HG03280 (cell line): ENCODE measurements around the gene KIF6.

ENCODE experiments used
- ATAC-seq: cut with Tn5 transposase; IDR thresholded peaks from one replicate; pipeline ENCODE4 v1.9.1; 2021; ENCODE audit warnings: mild to moderate bottlenecking, moderate library complexity; ENCODE audit not compliant: unreplicated experiment

The KIF6 gene

DNA sequence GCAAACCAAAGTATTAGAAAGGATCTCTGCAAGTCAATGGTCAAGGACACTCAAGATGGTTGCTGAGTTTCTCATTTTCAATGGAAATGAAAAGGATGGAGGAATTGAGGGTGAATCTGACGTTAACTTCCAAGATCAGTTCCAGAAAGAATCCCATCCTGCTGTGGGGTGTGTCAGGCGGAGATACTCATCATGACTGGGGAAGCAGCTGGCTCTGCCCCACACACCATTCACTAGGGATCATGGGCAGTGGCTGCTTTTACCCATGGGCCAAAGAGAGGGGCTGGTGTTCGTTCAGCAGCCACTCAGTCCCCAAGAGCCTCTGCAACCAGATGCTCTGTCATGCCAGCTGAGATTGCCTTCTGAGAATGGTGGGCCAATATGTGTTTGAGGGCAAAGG is 300.4 kb downstream of the KIF6 start:
- ATAC-seq, result no peak

DNA sequence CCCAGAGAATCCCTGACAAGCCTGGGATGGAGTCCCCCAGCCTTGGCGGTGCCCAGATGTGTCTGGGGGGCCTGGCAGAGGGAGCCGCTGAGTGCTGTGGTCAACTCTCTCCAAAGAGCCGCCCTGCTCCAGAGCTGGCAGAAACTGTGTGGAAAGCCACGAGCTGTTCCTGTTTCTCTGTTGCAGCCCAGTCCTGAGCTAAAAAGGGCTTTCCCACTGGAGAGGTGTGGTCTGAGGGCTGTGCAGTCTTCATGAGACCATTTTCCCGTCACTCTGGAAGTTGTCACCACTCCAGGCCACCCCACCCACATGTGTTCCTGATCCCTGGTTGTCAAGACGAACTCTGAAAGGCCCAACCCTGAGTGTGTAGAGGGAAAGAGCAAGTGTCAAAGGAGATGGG is 303.0 kb downstream of the KIF6 start:
- no peak for ATAC-seq

DNA sequence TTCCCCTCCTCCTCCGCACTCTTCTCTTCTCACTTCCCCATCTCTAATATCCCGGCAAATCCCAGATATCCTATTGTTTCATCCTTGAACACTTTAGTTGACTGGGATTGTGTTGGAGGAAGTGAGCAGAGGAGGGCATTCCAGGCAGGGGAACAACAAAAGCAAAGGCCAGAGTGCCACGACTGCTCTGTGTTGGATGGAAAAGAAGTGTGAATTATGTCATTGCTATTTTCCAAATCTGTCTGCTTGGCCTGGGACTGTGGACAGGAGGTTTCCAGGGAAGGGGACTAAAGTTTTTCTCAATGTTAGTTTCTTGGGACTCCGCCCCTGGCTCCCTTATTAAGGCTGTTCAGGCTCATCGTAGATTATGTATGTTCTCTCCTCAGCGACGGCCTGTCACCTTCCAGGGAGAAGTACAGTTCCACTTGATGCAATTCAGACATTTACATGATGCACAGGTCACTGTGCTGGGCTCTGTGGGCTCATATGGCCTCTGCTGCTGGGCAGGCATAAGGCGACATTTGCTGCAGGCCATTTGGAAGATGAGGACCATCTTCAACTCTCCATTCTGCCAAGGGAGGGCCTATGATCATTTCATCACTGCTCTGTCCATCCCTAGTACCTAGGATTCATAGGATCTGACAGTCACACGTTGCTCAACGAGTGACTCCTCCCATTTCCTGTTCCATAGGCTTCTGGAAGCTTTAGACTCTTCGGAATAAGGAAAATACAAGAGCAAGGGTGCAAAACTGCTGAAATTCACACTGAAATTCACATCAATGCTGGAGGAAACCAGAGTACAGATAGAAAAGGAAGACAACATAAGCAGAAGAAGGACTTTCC is 303.6 kb downstream of the KIF6 start:
- ATAC-seq, result no peak

DNA sequence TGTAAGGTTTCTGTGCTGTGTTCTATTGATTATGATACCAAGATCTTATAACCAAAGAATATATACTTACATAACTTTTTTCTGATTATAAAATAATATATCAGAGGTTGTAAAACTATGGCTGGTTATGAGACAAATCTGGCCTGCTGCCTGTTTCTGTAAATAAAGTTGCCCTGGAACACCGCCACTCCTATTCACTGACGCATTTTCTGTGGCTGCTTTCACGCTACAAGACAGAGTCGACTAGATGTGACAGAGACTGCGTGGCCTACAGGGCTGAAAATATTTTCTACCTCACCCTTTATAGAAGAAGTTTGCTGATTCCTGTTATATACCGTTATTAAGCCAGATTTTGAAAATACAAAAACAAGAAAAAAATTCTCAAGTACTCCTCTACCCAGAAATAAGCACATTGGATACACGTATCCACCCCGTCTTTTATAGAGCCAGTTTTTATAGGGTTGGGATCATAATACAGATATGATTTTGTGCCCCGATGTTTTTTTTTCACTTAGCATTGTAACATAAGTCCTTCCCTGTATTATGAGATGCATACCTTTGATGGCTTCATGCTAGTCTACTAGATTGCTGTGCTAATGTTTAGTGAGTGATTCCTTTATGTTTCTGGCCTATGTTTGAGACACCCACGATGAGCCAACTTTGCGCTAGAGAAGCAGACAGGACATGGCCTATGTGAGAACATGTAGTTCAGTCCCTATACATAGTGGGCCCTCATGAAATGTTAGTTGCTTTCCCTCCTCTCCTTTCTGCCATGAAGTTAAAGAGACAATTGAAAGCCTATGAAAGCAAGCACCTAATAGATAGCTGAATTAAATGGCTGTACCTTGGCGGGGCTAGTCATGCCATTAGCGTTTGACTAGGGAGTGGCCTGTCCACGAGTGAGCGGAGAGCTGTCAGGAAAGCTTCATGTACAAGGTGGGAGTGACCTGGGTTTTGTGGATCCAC is 304.6 kb downstream of the KIF6 start:
- ATAC-seq, result no peak

DNA sequence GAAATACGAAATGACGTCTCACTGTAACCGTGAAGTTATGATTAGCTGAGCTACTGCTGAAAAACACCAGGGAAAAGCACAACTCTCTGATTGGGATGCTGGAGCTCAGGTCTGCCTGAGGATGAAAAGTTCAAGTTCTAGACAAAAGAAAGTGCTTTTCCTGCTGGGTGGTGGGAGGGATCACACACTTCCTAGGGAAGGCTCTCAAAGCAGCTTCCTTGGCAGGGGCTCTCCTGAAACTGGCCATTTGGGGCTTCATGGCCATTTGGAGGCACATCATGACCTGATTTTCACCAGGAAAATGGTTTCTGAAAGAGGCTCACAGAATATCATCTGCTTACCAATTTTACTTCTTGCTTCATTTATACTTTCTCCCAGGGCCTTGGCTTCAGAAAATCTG is 305.6 kb downstream of the KIF6 start:
- ATAC-seq, result no peak

DNA sequence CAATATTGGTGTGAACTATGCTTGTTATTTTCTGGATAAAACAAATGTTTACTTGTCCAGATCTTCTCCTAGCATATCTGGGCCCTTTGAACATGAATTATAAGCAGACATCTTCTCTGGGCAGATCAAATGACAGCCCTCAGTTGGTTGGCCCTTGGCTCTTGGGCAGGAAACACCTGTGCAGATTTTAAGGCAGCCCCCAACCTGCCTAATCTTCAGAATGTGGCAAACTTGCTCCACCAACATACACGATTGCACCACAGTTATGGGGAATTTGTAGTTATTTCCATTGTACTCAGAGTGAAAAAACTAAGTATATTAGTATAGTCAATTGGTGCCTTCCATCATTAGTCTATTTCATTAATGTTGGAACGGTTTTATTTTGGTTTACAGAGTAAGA is 307.8 kb downstream of the KIF6 start:
- ATAC-seq, result no peak

DNA sequence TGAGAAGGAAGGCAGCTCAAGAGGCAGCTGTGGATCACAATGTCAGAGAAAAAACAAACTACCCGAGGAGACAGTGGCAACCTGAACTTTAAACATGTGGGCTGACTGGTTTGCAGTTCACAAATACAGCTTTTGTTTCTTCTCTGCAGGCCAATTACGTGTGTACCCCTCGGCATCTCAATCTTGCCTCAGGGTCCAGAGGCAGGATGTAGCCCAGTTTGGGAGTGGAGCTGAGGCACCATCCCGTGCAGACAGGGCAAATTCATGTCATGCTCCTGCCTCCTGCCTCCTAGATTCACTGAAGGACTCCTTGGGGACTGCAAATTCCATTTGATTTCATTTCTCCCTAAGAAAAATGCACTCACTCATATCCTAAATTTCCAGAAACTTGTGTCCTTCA is 308.5 kb downstream of the KIF6 start:
- no peak for ATAC-seq

DNA sequence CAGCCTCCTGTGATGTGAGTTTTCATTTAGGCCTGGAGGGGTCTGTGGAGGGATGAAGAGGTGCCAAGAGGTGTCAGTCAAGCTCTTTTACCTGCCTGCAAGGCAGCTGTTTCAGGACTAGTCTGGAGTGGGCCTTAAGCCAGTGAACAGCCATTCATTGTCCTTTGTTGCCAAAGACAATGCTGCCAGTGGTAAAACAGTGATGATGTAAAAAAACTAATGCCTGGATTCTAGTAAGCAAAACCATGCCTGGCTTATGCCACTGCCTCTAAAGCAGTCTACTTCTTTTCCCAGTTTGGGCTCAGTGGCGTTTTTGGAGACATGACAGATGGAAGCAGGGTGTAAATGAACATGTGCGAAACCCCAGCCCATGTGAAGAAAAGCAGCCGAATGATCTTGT is 309.2 kb downstream of the KIF6 start:
- ATAC-seq, result no peak

DNA sequence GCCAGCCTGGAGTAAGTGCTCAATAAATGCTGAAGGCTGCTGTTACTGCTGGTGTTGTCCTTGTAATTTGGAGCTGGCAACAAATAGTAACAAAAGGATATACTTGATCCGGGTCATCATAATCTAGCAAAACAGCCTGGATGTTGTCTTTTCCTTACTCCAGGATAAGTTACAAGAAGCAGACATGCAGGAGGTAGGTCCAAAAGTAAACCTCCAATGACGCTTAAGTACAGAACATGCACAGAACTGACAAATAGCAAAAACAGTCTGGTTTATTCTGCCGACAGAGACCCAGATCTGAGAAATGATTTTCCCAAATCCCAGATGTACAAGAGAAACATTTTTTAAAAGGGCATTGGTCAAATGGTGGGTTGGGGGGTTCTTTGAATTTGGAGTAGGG is 309.7 kb downstream of the KIF6 start:
- ATAC-seq, result no peak

DNA sequence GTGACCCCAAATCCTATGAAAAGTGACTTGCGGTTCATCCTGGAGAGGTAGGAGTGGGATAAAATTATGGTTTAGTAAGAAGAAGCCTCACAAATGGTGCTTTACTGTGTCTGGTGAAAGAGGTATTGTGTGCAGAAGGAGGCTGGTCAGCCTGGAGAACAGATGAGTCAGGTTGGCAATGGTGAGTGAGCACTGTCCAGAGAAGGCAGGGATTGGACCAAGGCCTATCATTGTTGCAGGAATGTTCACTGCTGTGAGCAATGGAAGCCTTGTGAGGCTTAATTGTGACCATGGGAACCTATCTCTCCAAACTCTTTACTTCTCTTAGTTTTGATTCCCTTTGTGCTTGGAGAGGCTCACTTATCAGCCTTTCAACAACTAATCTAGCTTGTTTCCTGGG is 313.7 kb downstream of the KIF6 start:
- ATAC-seq, result no peak

DNA sequence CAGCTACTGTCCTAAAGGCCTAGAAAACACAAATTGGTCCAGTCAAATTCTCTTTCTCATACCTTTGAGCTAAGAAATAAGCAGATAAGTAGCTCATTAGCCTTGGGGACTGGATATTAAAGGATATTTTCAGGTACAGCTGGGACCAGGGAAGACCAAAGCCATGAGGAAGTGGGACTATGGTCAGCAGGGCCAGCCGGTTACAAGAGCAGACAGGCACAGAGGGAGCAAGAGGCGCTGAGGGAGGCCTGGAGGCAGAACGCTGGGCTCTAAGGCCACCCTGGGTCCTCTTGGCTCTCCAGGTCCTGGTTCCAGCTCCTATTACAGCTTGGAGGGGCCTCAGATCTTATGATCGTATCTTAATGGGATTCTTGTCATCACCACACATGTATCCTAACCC is 314.2 kb downstream of the KIF6 start:
- ATAC-seq, result no peak

DNA sequence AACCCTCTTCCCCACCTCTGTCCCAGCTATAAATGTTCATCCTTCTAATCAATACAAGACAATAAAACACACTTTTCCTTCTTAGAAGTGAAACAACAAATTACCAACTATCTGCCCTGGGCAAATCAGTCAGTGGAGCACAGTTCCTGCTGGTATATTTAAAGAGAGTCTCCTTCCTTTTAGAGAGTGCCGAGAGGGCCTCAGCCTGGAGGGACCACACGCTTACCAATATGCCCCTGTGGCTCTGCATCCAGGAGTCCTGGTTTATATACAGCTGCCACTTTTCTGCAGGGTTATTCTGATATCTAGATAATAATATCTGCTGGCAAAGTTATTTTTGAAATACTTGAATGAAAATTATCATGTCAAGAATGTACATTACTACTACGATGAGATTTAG is 315.3 kb downstream of the KIF6 start:
- ATAC-seq, result no peak

DNA sequence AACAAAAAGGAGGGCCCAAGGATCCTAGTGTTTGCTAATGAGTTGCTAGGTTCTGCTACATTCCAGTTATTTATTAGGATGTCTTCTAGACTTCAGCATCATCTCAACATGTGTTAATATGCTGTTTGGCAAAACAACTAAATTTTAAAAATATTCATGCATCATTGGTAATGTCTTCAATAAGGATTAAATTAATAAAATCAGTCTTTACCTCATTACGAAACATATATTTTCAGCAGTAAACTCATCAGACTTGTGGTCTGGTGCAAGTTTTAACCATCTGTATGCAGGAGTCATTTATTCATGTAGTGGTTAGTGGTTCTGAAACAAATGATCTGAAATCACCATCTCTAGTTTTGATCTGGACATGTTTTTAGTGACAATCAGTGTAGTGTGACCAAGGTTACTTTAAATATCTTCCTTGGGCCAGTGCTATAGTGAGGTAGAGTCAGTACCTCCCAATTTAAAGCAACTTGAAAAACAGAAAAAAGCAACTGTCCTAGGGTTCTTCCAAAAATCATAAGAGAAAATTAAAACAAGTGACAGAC is 317.7 kb downstream of the KIF6 start:
- peak; percentile 84 for ATAC-seq

DNA sequence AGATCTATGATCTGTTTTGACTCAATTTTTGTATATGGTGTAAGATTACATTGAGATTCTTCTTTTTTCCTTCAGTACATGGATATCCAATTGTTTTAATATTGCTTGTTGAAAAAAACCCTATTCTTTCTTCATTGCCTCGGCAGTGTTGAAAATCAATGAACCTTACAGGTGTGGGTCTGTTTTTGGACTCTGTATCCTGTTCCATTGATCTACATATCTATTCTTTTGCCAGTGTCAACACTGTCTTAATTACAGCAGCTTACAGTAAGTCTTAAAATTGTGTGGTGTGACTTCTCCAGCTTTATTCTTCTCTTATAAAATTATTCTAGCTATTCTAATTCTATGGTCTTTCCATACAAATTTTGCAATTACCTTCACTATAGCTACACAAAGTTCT is 320.9 kb downstream of the KIF6 start:
- no peak for ATAC-seq

DNA sequence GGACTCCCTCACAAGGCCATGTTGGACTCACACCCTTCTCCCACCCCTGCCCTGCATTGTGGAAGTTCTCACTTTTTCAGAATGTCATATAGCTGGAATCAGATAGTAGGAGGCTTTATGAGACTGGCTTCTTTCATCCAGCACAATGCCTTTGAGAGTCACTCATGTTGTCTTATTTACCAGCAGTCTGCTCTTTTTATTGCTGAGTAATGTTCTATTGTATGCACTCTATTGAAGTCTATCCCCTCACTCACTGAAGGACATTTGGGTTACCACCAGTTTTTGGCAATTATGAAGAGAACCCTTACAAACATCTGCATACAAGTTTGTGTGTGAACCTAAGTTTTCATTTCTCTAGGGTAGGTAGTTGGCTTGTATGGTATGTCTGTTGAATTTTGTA is 321.9 kb downstream of the KIF6 start:
- ATAC-seq, result no peak

DNA sequence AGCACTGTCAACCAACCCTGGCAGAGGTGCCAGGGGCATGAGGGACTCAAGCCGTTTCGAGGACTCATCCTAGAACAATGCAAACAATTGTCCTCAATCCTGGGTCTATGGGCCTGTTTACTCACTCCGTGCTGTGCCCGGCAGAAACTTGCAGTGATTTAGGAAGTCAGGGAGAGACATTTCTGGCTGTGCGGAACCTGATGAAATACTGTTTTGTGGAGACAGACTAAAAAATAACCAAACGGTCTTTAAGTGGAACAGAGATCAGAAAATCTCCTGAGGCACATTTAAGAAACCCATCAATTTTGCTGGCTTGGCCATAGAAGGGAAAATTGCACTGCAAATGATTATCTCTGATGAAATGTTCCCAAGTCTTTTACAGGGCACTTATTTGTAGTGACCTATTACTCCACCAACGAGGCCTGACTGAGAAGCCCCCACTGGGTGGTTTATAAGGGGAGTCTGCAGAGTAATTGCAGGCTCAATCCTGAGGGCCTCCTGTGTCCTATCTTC is 322.9 kb downstream of the KIF6 start:
- no peak for ATAC-seq

DNA sequence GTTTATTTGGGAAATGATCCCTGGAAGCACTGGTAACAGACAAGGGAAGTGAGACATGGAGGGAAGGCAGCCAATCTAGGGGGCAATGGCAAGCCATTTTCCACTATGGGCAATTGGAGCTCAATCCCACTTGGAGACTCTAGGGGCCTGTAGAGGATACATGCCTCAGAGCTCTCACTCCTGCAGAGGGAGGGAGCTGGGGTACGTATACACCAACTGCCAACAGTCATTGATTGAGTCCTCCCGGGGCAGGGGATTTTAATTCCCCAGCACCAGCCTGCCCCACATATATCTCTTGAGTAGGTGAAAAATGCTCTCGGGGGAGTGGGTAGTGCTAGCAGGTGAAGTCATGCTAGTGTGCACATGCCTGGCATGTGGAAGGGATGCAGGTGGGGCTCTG is 323.8 kb downstream of the KIF6 start:
- ATAC-seq, result no peak

DNA sequence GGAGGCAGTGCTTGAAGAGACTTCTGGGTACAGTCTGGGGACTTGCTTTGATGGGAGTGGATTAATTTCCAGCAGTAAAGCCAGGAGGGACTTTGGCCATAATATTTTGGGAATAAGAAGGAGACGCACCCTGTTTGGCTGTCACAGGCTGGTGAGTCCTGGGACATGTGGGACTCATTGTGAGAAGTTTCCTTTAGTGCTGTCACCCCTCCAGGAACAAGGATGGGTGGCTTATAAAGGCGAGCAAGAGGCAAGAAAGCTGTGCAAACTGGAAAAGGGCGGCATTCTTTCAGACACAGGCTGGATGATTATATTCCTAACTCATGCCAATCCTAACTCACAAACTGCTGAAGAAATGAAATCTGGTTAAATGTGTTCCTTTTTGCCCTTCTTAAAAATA is 325.2 kb downstream of the KIF6 start:
- ATAC-seq, result no peak

DNA sequence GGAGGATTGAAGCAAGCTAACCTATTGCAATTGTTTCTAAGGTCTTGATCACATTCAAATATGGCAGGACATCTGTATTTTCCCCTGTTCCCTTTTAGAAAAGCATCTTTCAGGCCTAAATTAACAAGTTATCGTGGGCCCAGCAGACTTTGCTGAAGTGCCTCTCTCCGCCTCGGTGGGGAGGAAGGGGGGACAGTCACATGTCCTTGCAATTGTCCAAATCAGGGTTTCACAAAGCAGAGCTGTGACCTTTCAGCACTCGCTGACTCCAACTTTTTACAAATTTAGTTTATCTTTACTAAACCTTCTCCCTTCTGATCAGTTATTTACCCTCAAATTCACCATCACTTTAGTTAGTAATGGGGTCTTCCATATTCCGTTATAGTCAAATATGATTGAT is 328.4 kb downstream of the KIF6 start:
- no peak for ATAC-seq

DNA sequence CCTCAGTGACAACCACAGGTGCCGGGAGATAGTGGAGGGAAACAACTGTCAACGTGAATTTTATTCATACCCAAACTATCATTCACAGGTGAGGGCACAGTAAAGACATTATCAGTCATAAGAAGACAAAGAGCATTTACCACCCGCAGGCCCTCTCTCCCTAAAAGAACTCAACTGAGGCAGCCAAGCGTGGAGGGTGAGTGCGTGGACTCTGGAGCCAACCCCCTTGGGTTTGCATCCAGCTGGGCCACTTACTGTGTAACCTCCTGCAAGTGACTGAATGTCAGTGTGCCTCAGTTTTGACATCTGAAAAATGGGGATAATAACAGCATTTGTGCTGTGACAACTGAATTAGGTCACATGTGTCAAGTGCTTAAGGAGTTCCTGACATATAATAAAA is 332.1 kb downstream of the KIF6 start:
- ATAC-seq, result no peak

DNA sequence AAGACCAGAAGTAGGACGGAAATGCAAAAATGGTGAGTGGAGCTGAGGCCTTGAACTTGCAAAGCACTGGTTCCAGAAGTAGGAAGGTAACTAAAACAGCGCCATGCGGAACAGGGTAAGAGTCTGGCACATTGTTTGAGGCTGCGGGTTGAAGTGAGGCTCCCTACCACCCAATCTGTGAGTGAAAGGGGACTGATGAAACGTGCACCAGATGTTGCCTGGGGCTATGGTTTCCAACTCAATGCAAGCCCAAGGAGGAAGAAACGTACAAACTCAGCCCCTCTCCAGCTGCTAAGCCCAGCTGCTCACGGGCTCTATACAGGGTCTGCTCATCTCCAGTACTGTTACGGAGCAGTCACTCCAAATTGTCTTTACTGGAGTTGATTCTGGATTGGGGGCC is 334.0 kb downstream of the KIF6 start:
- ATAC-seq, result no peak

DNA sequence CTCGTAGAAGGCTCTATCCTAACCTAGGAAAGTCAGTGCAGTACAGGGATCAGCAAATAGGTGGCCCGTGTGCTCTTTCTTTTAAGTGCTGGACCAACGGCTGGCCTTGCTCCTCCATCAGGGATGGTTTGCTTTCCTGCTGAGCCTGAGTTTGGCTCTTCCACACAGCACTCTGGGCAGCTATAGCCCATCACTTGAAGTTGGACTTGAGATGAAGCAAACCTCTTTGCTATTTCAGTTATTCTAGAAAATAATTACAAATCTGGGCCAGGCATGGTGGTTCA is 335.8 kb downstream of the KIF6 start:
- ATAC-seq, result no peak
